HG02623 (cell line): ENCODE data around the gene BIRC6.
A peak's percentile ranks its signal among the peaks of the same experiment; 100 is the strongest.
"Not testable (repeated sequence)": the region's sequence is repeated elsewhere in the genome, so short reads cannot be mapped to it uniquely, and the experiment has no call there.

Experiments used
- ATAC-seq: cut with Tn5 transposase; IDR thresholded peaks from one replicate; pipeline ENCODE4 v1.9.1; 2021; ENCODE audit warnings: moderate library complexity; ENCODE audit not compliant: unreplicated experiment

Gene BIRC6

DNA sequence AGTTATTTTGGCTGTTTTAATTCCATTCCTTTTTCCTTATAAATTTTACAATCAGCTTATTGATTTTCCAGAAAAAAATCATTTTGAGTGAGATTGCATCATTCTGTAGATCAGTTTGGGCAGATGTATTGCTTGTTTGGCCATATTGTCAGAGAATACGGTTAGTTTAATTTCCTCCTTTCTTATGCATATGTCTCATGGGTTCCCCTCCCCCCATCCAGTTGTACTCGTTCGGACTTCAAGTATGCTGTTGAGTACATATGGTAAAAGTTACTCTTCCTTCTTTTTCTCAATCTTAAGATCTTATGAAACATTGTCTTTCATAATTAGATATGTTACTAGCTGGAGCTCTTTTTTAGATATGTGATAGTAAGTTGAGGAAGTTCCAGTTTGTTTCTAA, 139.8 kb downstream of the BIRC6 start:
- no peak for ATAC-seq

- no peak for ATAC-seq
Measured at GRCh38 chr2:32498306-32498705, 141.5 kb downstream of the BIRC6 start.

DNA sequence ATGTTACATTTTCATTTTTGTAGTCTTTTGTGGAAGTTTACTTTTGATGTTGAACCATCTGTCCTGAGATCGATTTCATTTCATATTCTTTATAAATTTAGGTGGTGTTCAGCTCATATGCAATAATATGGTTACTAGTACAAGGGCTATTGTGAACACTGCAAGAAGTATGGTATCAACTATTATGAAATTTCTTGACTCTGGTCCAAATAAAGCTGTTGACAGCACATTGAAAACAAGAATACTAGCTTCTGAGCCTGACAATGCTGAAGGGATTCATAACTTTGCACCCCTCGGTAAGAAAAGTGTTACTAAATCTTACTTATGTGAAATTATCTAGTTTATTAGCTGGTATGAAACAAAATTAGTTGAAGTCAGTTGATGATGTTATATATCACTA, 146.1 kb downstream of the BIRC6 start:
- no peak for ATAC-seq

- ATAC-seq, result no peak
Measured at GRCh38 chr2:32504877-32505478, 148.2 kb downstream of the BIRC6 start.

- ATAC-seq, result no peak
Measured at GRCh38 chr2:32506446-32506845, 149.6 kb downstream of the BIRC6 start.

GRCh38 chr2:32514946-32515345, 158.1 kb downstream of the BIRC6 start:
- ATAC-seq, result no peak

DNA sequence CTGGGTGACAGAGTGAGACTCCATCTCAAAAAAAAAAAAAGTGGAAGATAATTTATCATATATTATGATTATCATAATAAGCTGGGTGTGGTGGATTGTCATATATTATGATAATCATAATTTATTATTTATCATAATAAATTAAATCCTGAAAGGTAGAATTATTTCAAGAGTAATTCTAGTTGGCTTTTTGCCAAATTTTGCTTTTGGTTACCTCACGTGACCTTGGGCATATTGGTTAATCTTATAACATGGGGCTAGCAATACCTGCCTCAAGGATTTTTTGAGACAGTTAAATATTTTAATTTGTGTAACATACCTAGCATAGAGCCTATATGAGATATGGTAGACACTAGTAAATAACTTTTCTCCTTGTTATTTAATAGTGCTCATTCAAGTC, 159.7 kb downstream of the BIRC6 start:
- ATAC-seq, result no peak

- ATAC-seq, result no peak
Measured at GRCh38 chr2:32522770-32523169, 165.9 kb downstream of the BIRC6 start.

DNA sequence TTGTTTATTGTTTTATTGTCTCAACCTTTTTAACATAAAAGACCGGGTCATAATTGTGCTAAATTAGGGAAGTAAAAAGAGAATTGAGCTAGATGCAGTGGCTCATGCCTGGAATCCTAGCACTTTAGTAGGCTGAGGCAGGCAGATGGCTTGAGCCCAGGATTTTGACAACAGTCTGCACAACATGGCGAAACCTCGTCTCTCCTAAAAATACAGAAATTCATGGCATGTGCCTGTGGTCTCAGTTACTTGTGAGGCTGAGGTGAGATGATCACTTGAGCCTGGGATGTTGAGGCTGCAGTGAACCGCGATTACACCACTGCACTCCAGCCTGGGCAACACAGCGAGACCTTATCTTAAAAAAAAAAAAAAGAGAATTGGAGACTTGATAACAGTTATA, 166.9 kb downstream of the BIRC6 start:
- no peak for ATAC-seq

DNA sequence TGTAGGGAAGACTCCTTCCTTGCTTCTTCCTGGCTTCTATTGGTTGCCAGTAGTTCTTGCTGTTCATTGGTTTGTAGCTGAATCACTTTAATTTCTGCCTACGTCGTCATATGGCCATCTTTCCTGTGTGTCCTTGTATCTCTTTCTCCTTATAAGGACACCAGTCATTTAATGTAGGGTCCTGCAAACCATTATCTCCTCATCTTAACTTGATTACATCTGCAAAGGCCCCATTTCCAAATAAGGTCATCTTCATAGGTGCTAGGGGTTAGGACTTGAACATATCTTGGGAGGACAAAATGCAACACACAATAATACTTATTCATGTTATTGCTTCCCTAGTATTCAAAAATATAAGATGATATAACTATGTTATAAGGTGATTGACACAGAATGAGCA, 175.5 kb downstream of the BIRC6 start:
- no peak for ATAC-seq

DNA sequence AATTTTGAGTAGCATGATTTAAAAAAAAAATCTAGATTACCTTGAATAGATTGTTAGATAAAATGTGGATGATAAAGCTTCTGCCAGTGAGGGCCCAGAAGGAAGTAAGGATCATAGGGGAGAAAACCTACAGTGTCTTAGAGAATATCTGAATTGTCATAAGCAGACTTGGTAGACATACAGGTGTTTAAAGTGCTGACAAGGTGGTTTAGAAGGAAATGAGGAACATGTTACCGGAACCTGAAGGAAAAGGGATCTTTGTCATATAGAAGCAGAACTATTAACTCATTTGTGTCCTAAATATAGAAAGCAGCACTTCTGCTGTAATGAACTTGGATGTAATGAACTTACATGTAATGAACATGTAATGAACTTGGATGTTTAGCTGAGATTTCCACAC, 176.1 kb downstream of the BIRC6 start:
- no peak for ATAC-seq

- ATAC-seq, result no peak
Measured at GRCh38 chr2:32534831-32535230, 178.0 kb downstream of the BIRC6 start.

- no peak for ATAC-seq
Measured at GRCh38 chr2:32538735-32539134, 181.9 kb downstream of the BIRC6 start.

GRCh38 chr2:32552483-32552882, 195.7 kb downstream of the BIRC6 start:
- ATAC-seq, result not testable (repeated sequence)

DNA sequence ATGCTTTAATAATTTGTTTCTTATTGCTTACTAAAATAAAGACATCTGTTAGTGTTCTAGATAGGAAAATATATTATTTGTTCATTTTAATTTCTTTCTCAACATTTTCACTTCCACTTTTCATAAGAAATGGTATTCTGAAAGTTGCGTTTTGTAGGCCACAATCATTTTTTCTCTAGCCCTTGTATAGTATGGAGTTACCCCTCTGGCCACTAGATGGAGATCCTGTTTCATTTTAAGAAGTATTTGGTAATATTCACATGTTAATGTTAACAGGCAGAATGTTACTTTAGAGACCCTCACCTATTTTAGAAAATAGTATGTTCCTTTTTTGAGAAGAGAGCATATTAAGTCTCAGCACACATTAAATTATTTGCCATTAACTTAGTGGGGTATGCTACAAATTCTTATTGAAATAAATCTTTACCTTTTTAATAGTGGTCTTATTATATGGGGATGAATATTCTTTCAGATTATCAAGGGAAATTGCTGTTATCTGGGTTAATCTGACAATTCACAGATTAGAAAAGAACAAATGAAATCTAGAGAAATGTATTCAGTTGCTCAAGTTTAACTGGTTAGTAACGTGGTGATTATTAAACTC, 197.1 kb downstream of the BIRC6 start:
- peak; percentile 68 for ATAC-seq

- ATAC-seq, result no peak
Measured at GRCh38 chr2:32558492-32558891, 201.7 kb downstream of the BIRC6 start.

DNA sequence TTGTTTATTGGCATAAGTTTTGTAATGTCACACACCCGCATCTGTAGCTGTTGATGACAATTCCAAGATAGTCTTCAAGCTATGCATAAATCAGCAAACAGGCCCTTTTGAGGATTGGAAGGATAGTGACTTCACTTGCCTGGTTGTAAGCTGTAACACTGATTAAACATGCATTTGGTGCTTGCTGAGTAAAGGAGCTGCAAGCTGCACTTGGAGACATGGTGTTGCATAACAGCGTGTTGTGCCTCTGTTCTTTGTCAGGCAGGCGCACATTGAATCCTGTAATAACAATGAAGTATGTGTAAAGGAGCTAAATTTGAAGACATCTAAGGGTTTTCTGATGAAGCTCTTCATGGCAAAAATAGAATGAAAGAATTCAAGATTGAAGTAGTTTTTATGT, 202.3 kb downstream of the BIRC6 start:
- no peak for ATAC-seq

- no peak for ATAC-seq
Measured at GRCh38 chr2:32562906-32563305, 206.1 kb downstream of the BIRC6 start.

GRCh38 chr2:32564417-32565035, 207.7 kb downstream of the BIRC6 start:
- no peak for ATAC-seq

DNA sequence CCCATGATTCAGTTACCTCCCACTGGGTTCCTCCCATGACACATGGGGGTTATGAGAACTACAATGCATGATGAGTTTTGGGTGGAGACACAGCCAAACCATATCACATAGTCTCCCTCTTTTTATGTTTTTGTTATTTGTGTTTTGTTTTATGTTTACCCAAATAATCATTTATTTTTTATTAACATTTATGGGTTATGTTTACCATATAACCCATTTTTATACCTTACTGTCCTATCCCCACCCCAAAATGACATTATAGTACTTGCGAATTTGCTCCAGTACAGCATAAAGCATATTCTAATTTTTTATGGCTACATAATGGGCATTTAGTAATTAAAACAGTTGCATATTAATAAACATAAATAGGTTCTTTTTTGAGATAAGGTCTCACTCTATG, 209.1 kb downstream of the BIRC6 start:
- ATAC-seq, result no peak

DNA sequence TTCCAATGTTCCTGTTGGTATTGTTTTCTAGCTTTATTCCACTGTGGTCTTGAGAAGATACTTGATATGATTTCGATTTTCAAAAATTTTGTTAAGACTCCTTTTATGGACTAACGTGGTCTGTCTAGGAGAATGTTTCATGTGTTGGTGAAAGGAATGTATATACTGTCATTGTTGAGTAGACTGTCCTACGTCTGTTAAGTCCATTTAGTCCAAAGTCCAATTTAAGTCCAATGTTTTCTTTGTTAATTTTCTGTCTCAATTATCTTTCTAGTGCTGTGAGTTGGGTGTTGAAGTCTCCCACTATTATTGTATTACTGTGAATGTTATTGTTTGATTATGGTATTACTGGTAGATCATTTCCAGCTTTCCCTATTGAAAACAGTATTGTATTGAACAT, 215.2 kb downstream of the BIRC6 start:
- ATAC-seq, result no peak

DNA sequence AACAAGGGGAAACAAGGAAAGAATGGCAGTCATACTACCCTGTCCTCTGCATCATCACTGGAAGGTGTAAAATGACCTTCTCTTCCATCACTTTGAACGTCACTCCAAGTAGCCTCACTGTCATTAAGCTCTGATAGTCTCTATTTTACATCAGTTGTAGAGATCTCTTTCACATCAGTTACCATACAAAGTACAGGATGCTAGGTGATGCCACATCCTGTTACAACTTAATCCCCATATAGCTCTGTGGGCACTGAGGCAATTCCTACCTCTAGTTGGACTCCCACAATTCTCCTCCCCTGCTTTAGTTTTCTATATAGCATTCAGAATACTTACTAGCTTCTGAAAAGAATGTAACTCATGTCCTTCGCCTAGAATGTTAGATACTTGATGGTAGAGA, 215.9 kb downstream of the BIRC6 start:
- no peak for ATAC-seq
